ENCODE results near the gene LOC128125822.

LOC128125822 gene

DNA sequence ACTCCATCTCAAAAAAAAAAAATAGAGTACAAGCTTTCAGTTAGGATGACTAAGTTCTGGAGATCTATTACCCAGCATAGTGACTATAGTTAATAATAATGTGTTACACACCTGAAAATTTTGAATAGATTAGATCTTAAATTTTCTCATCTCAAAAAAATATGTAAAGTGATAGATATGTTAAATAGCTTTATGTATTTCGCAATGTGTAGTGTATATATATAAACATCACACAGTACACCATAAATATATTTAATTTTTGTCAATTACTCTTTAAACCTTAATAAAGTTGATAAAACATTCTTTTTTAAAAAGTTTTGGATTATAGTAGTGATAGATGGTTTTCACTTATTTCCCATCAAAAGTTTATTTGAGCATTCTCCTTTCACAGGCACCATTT lies 25.6 kb upstream of the LOC128125822 start:
- no peaks in the 10 kb centered on the region for H3K36me3 ChIP-seq (ENCODE audit: control insufficient read depth in 1 of 2, insufficient read depth in 2 of 2, low read length in 2 of 2)
- ChIA-PET POLR2A (no interaction called here), CTCF (no interaction called here), RAD21 (ENCODE audit: low non-redundant PET in 1 of 2, low total read pairs in 2 of 2, uncharacterized antibody in 2 of 2, unreplicated experiment in 2 of 2) (no interaction called here)
- intact Hi-C loops (cut with micrococcal nuclease), result no loop called here
- no TSS peak for BruUV-seq (replicated peaks)
- no peak overlapping the region for H3K9ac ChIP-seq (ENCODE audit: low read length)
- no peak for DNase-seq (ENCODE audit: low read depth, low spot score)
- no peak overlapping the region for H3K27ac ChIP-seq (ENCODE audit: low read depth, low read length)
- no peak for ATAC-seq
- H2AFZ ChIP-seq (ENCODE audit: low read depth, low read length, poor library complexity, severe bottlenecking), result no peak overlapping the region
- no peaks in the 10 kb centered on the region for H3K27me3 ChIP-seq (ENCODE audit: insufficient read depth, low read length)
- no peak overlapping the region for H3K4me2 ChIP-seq (ENCODE audit: low read length)
- H3K4me1 ChIP-seq (ENCODE audit: control insufficient read depth in 1 of 2, insufficient read depth in 2 of 2, low read length in 2 of 2), result peaks cover 0 to 5% of the 10 kb centered on the region in 2 experiments; a peak in 1 of 4 replicates
- TF ChIP-seq, protein P1, sequence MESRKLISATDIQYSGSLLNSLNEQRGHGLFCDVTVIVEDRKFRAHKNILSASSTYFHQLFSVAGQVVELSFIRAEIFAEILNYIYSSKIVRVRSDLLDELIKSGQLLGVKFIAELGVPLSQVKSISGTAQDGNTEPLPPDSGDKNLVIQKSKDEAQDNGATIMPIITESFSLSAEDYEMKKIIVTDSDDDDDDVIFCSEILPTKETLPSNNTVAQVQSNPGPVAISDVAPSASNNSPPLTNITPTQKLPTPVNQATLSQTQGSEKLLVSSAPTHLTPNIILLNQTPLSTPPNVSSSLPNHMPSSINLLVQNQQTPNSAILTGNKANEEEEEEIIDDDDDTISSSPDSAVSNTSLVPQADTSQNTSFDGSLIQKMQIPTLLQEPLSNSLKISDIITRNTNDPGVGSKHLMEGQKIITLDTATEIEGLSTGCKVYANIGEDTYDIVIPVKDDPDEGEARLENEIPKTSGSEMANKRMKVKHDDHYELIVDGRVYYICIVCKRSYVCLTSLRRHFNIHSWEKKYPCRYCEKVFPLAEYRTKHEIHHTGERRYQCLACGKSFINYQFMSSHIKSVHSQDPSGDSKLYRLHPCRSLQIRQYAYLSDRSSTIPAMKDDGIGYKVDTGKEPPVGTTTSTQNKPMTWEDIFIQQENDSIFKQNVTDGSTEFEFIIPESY (IDR thresholded peaks at IDR 0.05; ENCODE audit: extremely low read depth, insufficient replicate concordance, low read length), result no peak
- TF ChIP-seq SIN3A (IDR thresholded peaks at IDR 0.05; ENCODE audit: low read depth) (no peak), EZH2 (IDR thresholded peaks at IDR 0.05) (no peak), ELF1 (IDR thresholded peaks at IDR 0.05; ENCODE audit: borderline replicate concordance, low read depth) (no peak), ZNF274 (IDR thresholded peaks at IDR 0.05; ENCODE audit: low read depth, low read length) (no peak), SRF (IDR thresholded peaks at IDR 0.05; ENCODE audit: low read depth) (no peak), EZH2phosphoT487 (IDR thresholded peaks at IDR 0.05; ENCODE audit: borderline replicate concordance) (no peak), CBX3 (IDR thresholded peaks at IDR 0.05; ENCODE audit: low read depth) (no peak), JUND (IDR thresholded peaks at IDR 0.05) (no peak), YY1 (IDR thresholded peaks at IDR 0.05; ENCODE audit: extremely low read depth, insufficient replicate concordance, low read depth, low read length) (no peak)
- TF ChIP-seq, protein P2, sequence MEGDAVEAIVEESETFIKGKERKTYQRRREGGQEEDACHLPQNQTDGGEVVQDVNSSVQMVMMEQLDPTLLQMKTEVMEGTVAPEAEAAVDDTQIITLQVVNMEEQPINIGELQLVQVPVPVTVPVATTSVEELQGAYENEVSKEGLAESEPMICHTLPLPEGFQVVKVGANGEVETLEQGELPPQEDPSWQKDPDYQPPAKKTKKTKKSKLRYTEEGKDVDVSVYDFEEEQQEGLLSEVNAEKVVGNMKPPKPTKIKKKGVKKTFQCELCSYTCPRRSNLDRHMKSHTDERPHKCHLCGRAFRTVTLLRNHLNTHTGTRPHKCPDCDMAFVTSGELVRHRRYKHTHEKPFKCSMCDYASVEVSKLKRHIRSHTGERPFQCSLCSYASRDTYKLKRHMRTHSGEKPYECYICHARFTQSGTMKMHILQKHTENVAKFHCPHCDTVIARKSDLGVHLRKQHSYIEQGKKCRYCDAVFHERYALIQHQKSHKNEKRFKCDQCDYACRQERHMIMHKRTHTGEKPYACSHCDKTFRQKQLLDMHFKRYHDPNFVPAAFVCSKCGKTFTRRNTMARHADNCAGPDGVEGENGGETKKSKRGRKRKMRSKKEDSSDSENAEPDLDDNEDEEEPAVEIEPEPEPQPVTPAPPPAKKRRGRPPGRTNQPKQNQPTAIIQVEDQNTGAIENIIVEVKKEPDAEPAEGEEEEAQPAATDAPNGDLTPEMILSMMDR (IDR thresholded peaks at IDR 0.05 in 2 of 3, conservative IDR thresholded peaks at IDR 0.05 in 1 of 3; ENCODE audit: borderline replicate concordance in 1 of 3, insufficient read depth in 1 of 3, low read depth in 2 of 3, low read length in 2 of 3), result no peak
- no peaks in the 10 kb centered on the region for H3K9me3 ChIP-seq (ENCODE audit: control insufficient read depth in 1 of 2, insufficient read depth in 1 of 2, low read depth in 1 of 2, low read length in 2 of 2)
- H3K79me2 ChIP-seq (ENCODE audit: insufficient read depth, low read length), result no peaks in the 10 kb centered on the region
- H3K9me2 ChIP-seq (ENCODE audit: insufficient read depth), result no peaks in the 10 kb centered on the region
- H4K20me1 ChIP-seq (ENCODE audit: insufficient read depth), result no peaks in the 10 kb centered on the region
- H3K4me3 ChIP-seq (replicated peaks in 1 of 2; ENCODE audit: low read depth in 1 of 2, low read length in 2 of 2), result no peak overlapping the region

Data from HCT116 (cell line).